SH-SY5Y (cell line): ENCODE results near the gene CPED1.

Source experiments
- GATA2 ChIP-seq: IDR thresholded peaks from 2 replicates; pipeline ENCODE4 v1.6.1; 2011; ENCODE audit warnings: mild to moderate bottlenecking, low read depth, low read length
- GATA3 ChIP-seq: IDR thresholded peaks from 2 replicates; pipeline ENCODE4 v1.6.1; 2011; ENCODE audit warnings: low read depth, mild to moderate bottlenecking, low read length, moderate library complexity

The CPED1 gene

GRCh38 chr7:120996988-120997345 lies 8.5 kb downstream of the CPED1 start:
- no peak for TF ChIP-seq GATA2
- TF ChIP-seq GATA3, result no peak

GRCh38 chr7:120997882-120998474 lies 9.5 kb downstream of the CPED1 start:
- TF ChIP-seq GATA3, result no peak

GRCh38 chr7:120998520-120998919 lies 10.0 kb downstream of the CPED1 start:
- no peak for TF ChIP-seq GATA2
- no peak for TF ChIP-seq GATA3

- TF ChIP-seq GATA3, result no peak
- TF ChIP-seq GATA2, result no peak
Measured at GRCh38 chr7:120998996-120999565, 10.6 kb downstream of the CPED1 start.

- TF ChIP-seq GATA3 (no peak), GATA2 (no peak)
Measured at GRCh38 chr7:121000081-121000983, 11.8 kb downstream of the CPED1 start.

- TF ChIP-seq GATA2 (no peak), GATA3 (no peak)
Measured at GRCh38 chr7:121001234-121001906, 12.9 kb downstream of the CPED1 start.

- TF ChIP-seq GATA2, result no peak
- TF ChIP-seq GATA3, result no peak
Measured at GRCh38 chr7:121002048-121002756, 13.7 kb downstream of the CPED1 start.

GRCh38 chr7:121002757-121003200 lies 14.3 kb downstream of the CPED1 start:
- TF ChIP-seq GATA2 (no peak), GATA3 (no peak)

- no peak for TF ChIP-seq GATA2
- TF ChIP-seq GATA3, result no peak
Measured at GRCh38 chr7:121003986-121004685, 15.6 kb downstream of the CPED1 start.

GRCh38 chr7:121005996-121006584 lies 17.6 kb downstream of the CPED1 start:
- no peak for TF ChIP-seq GATA2
- no peak for TF ChIP-seq GATA3

GRCh38 chr7:121006711-121007315 lies 18.3 kb downstream of the CPED1 start:
- no peak for TF ChIP-seq GATA2
- TF ChIP-seq GATA3, result no peak

GRCh38 chr7:121008816-121009215 lies 20.3 kb downstream of the CPED1 start:
- TF ChIP-seq GATA2 (no peak), GATA3 (no peak)
